Ovary (tissue), 3 donors: ENCODE measurements around the gene SPARC.

ENCODE experiments used
- CTCF ChIP-seq, 3 donors: fragments of 450-650 bp in 2 of 3; fragments of 200-600 bp in 1 of 3; IDR thresholded peaks; one replicate each; pipeline versions ENCODE4 v1.5.1 to v1.8.0; 2016 to 2022; ENCODE audit warnings: antibody characterized with exemption in 3 of 3, mild to moderate bottlenecking in 1 of 3
- POLR2A ChIP-seq: fragments of 450-650 bp; IDR thresholded peaks from one replicate; pipeline ENCODE4 v1.6.1; 2017; ENCODE audit warnings: antibody characterized with exemption, mild to moderate bottlenecking, moderate library complexity
- donor health status: DM: no; HTN: no; CAD: no.

DNA sequence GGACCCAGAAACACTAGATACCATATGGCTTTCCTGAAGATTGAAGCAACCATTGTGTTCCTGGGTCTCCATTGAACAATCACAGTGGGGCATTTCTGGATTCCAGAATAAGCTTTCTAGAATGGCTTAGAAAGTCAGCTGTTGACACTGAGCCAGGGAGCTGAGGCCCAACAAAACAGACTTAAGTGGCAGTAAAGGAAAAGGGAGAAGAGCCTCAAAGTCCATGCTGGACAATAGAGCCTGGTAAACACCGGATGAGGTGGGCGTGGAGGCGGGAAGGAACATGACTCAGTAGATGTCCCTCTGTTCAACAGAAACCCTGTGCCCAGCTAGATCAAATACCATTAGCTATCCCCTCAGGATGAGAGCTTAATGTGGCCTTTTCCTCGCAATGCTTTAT is 14.8 kb downstream of the SPARC start:
- TF ChIP-seq POLR2A, result no peak
- no peak for TF ChIP-seq CTCF (IDR thresholded peaks at IDR 0.05)
